Measurements from ENCODE around the gene SNX9. TPM values are rescaled to one million over a fixed set of nuclear protein-coding genes. Genes with fewer than 3 reads are reported as not detected.
"Not testable (repeated sequence)": the region's sequence is repeated elsewhere in the genome, so short reads cannot be mapped to it uniquely, and the experiment has no call there.

The SNX9 gene
- total and polyA plus RNA-seq, 3 donors from 2014 or later = 26.0 to 32.6 (median 30.1) TPM

DNA sequence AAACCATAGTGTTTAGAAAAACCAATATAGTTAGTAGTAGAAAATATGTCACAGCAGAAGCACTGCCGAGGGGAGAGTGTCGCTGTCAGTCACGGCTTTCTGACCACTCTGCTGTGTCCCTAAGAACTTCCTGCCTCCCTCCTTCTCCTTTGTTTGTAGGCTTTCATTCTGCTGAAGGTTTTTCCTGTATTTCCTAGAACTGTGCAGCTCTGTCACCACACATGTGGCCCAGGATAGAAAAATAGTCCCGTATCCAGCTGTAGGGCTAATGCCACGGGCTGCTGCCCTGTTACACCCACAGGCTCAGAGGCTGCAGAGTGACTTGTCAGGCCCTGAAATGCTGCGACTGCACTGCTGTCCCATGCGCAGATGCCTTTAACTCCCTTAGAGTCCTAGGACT lies 106.0 kb downstream of the SNX9 start:
- Histone ChIP-seq H3K36me3 (ENCODE audit: low read depth, missing control alignments) (no peaks in the 10 kb centered on the region), H3K4me1 (no peaks in the 10 kb centered on the region), H3K9me3 (no peaks in the 10 kb centered on the region), H3K27me3 (no peaks in the 10 kb centered on the region), H3K27ac (no peak overlapping the region), H3K4me3 (no peak overlapping the region)
- WGBS, 2 donors = 93% methylated on average over 7 of the region's 7 CpGs
- intact Hi-C loops (cut with DNase I; ENCODE audit: low total_unique reads) = no loop called here
- no peak for DNase-seq
- TF ChIP-seq POLR2A (IDR thresholded peaks at IDR 0.05) = no peak
- TF ChIP-seq, protein P1, sequence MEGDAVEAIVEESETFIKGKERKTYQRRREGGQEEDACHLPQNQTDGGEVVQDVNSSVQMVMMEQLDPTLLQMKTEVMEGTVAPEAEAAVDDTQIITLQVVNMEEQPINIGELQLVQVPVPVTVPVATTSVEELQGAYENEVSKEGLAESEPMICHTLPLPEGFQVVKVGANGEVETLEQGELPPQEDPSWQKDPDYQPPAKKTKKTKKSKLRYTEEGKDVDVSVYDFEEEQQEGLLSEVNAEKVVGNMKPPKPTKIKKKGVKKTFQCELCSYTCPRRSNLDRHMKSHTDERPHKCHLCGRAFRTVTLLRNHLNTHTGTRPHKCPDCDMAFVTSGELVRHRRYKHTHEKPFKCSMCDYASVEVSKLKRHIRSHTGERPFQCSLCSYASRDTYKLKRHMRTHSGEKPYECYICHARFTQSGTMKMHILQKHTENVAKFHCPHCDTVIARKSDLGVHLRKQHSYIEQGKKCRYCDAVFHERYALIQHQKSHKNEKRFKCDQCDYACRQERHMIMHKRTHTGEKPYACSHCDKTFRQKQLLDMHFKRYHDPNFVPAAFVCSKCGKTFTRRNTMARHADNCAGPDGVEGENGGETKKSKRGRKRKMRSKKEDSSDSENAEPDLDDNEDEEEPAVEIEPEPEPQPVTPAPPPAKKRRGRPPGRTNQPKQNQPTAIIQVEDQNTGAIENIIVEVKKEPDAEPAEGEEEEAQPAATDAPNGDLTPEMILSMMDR (IDR thresholded peaks at IDR 0.05) = no peak

DNA sequence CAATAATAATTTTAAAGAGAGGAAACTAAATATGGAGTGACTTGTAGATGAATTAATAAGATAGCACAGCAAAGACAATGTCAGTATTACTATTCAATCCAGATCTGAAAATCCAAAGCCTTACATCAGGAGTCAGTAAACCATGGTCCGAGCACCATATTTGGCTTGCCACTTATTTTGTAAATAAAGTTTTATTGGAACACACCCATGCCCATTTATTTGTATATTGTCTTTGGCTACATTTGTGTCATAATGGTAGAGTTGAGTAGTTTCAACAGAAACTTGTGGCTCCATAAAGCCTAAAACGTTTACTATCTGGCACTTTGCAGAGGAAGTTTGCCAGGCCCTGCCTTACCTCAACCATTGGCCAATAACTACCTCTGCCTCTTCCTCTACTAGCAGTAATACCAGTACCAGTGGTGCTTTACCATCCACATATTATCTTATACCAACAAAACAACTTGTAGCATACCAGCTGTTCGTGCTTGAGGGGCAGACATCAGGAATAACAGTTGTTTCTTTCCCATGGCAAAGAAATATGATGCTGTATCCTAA lies 106.8 kb downstream of the SNX9 start:
- Histone ChIP-seq H3K27me3 (no peaks in the 10 kb centered on the region), H3K36me3 (ENCODE audit: low read depth, missing control alignments) (no peaks in the 10 kb centered on the region), H3K9me3 (no peaks in the 10 kb centered on the region), H3K4me1 (no peaks in the 10 kb centered on the region), H3K27ac (no peak overlapping the region), H3K4me3 (no peak overlapping the region)
- WGBS, 2 donors = 79 to 90% methylated on average over 3 of the region's 3 CpGs
- DNase-seq = no peak
- no peak for TF ChIP-seq POLR2A (IDR thresholded peaks at IDR 0.05)
- TF ChIP-seq, protein P1 (IDR thresholded peaks at IDR 0.05) = no peak
- intact Hi-C loops (cut with DNase I; ENCODE audit: low total_unique reads) = no loop called here

DNA sequence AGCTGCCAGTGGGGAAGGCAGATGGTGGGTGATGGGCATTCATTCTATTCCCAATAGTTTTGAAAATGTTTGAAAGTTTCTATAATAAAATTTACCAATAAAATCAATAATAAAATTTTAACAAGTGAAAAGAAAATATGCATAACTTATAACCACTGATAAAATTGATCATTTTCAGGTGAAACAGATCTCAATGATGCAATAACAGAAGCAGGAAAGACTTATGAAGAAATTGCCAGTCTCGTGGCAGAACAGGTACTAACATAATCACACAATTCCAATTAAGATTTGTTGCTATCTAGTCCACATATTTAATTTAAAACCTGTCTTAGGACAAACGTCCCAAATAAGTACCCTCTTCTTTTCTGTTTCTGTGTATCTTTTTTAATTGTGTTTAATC lies 112.7 kb downstream of the SNX9 start:
- Histone ChIP-seq H3K4me1 (no peaks in the 10 kb centered on the region), H3K36me3 (ENCODE audit: low read depth, missing control alignments) (no peaks in the 10 kb centered on the region), H3K27me3 (no peaks in the 10 kb centered on the region), H3K9me3 (no peaks in the 10 kb centered on the region), H3K4me3 (no peak overlapping the region), H3K27ac (no peak overlapping the region)
- 76 to 84% methylated on average over 2 of the region's 2 CpGs for WGBS, 2 donors
- no peak for DNase-seq
- no peak for TF ChIP-seq POLR2A (IDR thresholded peaks at IDR 0.05)
- TF ChIP-seq, protein P1 (IDR thresholded peaks at IDR 0.05) = no peak
- intact Hi-C loops (cut with DNase I; ENCODE audit: low total_unique reads) = no loop called here

DNA sequence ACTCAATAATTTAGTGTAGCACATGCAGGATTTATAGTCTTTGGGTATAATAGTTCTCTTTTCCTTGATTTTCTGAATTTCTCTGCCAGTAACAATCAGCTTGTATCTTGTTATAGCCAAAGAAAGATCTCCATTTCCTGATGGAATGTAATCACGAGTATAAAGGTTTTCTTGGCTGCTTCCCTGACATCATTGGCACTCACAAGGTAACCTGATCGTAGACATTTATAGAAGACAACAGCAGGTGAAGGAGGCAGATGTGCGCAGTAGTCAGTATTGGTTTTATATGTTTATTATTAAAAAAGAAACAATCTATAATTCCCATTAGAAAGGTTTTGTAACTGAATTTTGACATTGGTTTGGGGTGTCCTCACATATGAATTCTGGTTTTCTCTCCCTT lies 114.3 kb downstream of the SNX9 start:
- no peak overlapping the region for H3K27ac ChIP-seq
- TF ChIP-seq, protein P1 (IDR thresholded peaks at IDR 0.05) = no peak
- TF ChIP-seq POLR2A (IDR thresholded peaks at IDR 0.05) = no peak
- 88 to 94% methylated on average over 3 of the region's 3 CpGs for whole genome bisulfite sequencing, 2 donors
- DNase-seq = no peak
- intact Hi-C loops (cut with DNase I; ENCODE audit: low total_unique reads) = no loop called here
- no peaks in the 10 kb centered on the region for H3K27me3 ChIP-seq
- no peaks in the 10 kb centered on the region for H3K9me3 ChIP-seq
- no peaks in the 10 kb centered on the region for H3K4me1 ChIP-seq
- no peaks in the 10 kb centered on the region for H3K36me3 ChIP-seq (ENCODE audit: low read depth, missing control alignments)
- H3K4me3 ChIP-seq = no peak overlapping the region

DNA sequence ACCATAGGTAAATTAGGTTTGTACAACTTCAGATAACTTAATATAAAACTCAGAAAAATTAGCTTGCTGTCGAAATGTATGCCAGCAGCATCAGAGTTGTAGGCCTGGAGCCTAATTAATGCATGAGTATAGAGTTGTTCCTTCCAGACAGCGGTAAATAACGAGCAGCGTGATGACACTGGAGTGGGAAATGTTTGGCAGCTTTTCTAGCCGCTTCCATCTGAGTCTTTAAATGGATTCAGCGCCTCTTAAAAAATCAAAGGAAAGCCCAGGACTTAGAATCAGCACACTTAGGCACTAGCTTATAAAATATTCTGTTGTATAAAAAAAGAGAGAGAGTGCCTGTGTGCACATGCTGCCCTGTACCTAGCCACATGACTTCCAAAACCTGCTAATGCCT lies 114.9 kb downstream of the SNX9 start:
- Histone ChIP-seq H3K9me3 (no peaks in the 10 kb centered on the region), H3K27me3 (no peaks in the 10 kb centered on the region), H3K27ac (no peak overlapping the region), H3K4me1 (no peaks in the 10 kb centered on the region), H3K4me3 (no peak overlapping the region), H3K36me3 (ENCODE audit: low read depth, missing control alignments) (no peaks in the 10 kb centered on the region)
- TF ChIP-seq POLR2A (IDR thresholded peaks at IDR 0.05) = no peak
- TF ChIP-seq, protein P1 (IDR thresholded peaks at IDR 0.05) = no peak
- WGBS, 2 donors = 85 to 97% methylated on average over 6 of the region's 6 CpGs
- DNase-seq = no peak
- intact Hi-C loops (cut with DNase I; ENCODE audit: low total_unique reads) = no loop called here

DNA sequence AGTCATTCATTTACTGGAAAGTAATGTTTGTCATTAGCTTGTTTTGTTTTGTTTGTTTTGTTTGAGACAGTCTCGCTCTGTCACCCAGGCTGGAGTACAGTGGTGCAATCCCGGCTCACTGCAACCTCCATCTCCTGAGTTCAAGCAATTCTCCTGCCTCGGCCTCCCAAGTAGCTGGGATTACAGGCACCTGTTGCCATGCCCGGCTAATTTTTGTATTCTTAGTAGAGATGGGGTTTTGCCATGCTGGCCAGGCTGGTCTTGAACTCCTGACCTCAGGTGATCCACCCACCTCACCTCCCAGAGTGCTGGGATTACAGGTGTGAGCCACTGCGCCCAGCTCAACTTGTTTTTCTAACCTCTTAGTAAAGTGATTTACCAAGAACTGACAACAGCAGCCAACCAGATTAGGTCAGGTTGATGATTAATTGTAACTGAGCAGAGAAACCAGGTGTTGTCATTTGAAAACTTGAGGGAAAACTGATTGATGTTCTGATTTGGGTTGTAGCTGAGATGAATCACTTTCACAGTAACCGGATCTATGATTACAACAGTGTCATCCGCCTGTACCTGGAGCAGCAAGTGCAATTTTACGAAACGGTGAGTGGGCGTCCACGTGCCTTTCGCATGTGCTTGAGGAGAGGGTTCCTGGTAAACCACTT lies 117.5 kb downstream of the SNX9 start:
- H3K4me3 ChIP-seq; intact Hi-C loops (cut with DNase I; ENCODE audit: low total_unique reads); DNase-seq; H3K36me3 ChIP-seq (ENCODE audit: low read depth, missing control alignments); H3K4me1 ChIP-seq; H3K27ac ChIP-seq; H3K9me3 ChIP-seq; H3K27me3 ChIP-seq: not testable (repeated sequence)
- WGBS, 2 donors = 95 to 97% methylated on average over 12 of the region's 12 CpGs
